OCI-LY1 (cell line): ENCODE measurements around the gene ADCY7.

ENCODE experiments used
- H2AFZ ChIP-seq: fragments of 200-600 bp; sonication (generic), shearing (Covaris generic); 2 replicates; pipeline ENCODE4 v1.6.0; 2014; ENCODE audit warnings: antibody characterized with exemption, mild to moderate bottlenecking, low read length
- H3F3A ChIP-seq: fragments of 200-600 bp; sonication (generic), shearing (Covaris generic); 2 replicates; pipeline ENCODE4 v1.6.0; 2014; ENCODE audit warnings: mild to moderate bottlenecking, antibody characterized with exemption, low read length, moderate library complexity; ENCODE audit not compliant: insufficient read depth
- H3K27ac ChIP-seq: fragments of 200-600 bp; sonication (generic); 2 replicates; pipeline ENCODE4 v1.5.1; 2014; ENCODE audit warnings: low read length, mixed run types, mild to moderate bottlenecking, low read depth; ENCODE audit not compliant: poor library complexity, severe bottlenecking
- H3K27me3 ChIP-seq: fragments of 200-600 bp; sonication (generic); 2 replicates; pipeline ENCODE4 v1.6.0; 2014; ENCODE audit warnings: antibody characterized with exemption, mild to moderate bottlenecking, low read length, moderate library complexity; ENCODE audit not compliant: insufficient read depth
- H3K36me3 ChIP-seq: fragments of 200-600 bp; sonication (generic); 2 replicates; pipeline ENCODE4 v1.6.1; 2014; ENCODE audit warnings: mild to moderate bottlenecking, antibody characterized with exemption, low read length, moderate library complexity, mixed read lengths; ENCODE audit not compliant: insufficient read depth
- H3K4me1 ChIP-seq: fragments of 200-600 bp; sonication (generic); 2 replicates; pipeline ENCODE4 v1.5.1; 2014; ENCODE audit warnings: mild to moderate bottlenecking, low read length, moderate library complexity; ENCODE audit not compliant: insufficient read depth, severe bottlenecking
- H3K4me2 ChIP-seq: fragments of 200-600 bp; sonication (generic), shearing (Covaris generic); 2 replicates; pipeline ENCODE4 v1.6.1; 2014; ENCODE audit warnings: low read length
- H3K4me3 ChIP-seq: fragments of 200-600 bp; sonication (generic); 2 replicates; pipeline ENCODE4 v1.5.1; 2014; ENCODE audit warnings: low read length, low read depth, mild to moderate bottlenecking, mixed read lengths; ENCODE audit not compliant: poor library complexity, severe bottlenecking
- H3K79me2 ChIP-seq: fragments of 200-600 bp; shearing (Covaris generic); 2 replicates; pipeline ENCODE4 v1.6.1; 2016; ENCODE audit warnings: mixed run types, low read length, mixed read lengths; ENCODE audit not compliant: insufficient read depth
- H3K9ac ChIP-seq: fragments of 200-600 bp; sonication (generic), shearing (Covaris generic); 2 replicates; pipeline ENCODE4 v1.6.1; 2014; ENCODE audit warnings: mild to moderate bottlenecking, low read length, mixed read lengths
- H3K9me2 ChIP-seq: fragments of 200-600 bp; sonication (generic), shearing (Covaris generic); 2 replicates; pipeline ENCODE4 v1.6.1; 2014; ENCODE audit warnings: low read depth, mild to moderate bottlenecking, low read length, mixed read lengths
- H3K9me3 ChIP-seq: fragments of 200-600 bp; shearing (Covaris generic); 2 replicates; pipeline ENCODE4 v1.6.1; 2014; ENCODE audit warnings: low read length, mixed read lengths
- H4K20me1 ChIP-seq: fragments of 200-600 bp; sonication (generic), shearing (Covaris generic); 2 replicates; pipeline ENCODE4 v1.6.0; 2016; ENCODE audit warnings: mild to moderate bottlenecking, low read length; ENCODE audit not compliant: insufficient read depth
- EZH2 ChIP-seq: fragments of 200-600 bp; sonication (generic), shearing (Covaris generic); IDR thresholded peaks from 2 replicates; pipeline ENCODE4 v1.8.0; 2017; ENCODE audit warnings: borderline replicate concordance, mixed run types, mild to moderate bottlenecking, antibody characterized with exemption, low read length, moderate library complexity, mixed read lengths
- TF ChIP-seq, protein P1 (sequence below): fragments of 200-600 bp; sonication (generic), shearing (Covaris generic); IDR thresholded peaks from 2 replicates; pipeline ENCODE4 v1.5.1; 2017; ENCODE audit warnings: mild to moderate bottlenecking, antibody characterized with exemption, low read length, moderate library complexity, mixed read lengths

Gene ADCY7

DNA sequence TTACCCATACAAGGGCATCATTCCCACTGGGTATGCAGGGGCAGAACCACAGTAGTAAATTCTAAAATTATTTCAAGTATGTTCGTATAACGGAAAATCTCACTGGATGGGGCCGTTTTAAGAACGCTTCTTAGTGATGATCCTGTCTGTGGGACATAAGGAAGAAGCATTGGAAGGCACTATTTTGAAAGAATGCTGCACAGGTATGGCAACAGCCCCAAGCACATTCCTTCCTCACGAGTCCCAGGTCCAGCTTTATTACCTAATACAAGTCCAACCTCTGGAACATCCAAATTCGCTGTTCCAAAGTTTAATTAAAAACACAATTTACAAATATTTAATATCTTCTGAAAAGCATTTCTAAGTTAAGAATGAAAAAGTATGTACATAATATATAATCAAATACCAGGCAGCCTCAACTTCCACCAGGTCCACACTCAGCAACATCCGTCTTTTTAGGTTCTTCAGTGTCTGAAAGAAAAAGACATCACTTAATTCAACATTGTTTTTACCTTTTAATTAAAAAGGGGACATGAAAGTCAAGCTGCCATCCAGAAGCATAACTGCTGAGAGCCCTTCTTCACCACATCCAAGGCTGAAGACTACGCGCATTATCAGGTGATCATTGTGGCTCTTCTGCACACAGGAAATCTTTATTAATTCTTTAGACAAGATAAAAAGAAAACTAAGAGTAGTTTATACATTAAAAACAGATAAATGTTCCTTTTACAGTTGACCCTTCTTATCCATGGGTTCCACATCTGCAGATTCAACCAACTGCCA is 52.6 kb downstream of the ADCY7 start:
- no peaks in the 10 kb centered on the region for H3K9me2 ChIP-seq
- no peak for TF ChIP-seq EZH2
- TF ChIP-seq, protein P1, sequence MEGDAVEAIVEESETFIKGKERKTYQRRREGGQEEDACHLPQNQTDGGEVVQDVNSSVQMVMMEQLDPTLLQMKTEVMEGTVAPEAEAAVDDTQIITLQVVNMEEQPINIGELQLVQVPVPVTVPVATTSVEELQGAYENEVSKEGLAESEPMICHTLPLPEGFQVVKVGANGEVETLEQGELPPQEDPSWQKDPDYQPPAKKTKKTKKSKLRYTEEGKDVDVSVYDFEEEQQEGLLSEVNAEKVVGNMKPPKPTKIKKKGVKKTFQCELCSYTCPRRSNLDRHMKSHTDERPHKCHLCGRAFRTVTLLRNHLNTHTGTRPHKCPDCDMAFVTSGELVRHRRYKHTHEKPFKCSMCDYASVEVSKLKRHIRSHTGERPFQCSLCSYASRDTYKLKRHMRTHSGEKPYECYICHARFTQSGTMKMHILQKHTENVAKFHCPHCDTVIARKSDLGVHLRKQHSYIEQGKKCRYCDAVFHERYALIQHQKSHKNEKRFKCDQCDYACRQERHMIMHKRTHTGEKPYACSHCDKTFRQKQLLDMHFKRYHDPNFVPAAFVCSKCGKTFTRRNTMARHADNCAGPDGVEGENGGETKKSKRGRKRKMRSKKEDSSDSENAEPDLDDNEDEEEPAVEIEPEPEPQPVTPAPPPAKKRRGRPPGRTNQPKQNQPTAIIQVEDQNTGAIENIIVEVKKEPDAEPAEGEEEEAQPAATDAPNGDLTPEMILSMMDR = no peak
- H3K79me2 ChIP-seq = no peaks in the 10 kb centered on the region
- H4K20me1 ChIP-seq = no peaks in the 10 kb centered on the region
- no peak overlapping the region for H3K4me2 ChIP-seq
- peaks cover 99% of the 10 kb centered on the region for H3K36me3 ChIP-seq
- no peaks in the 10 kb centered on the region for H3K9me3 ChIP-seq
- H3K4me3 ChIP-seq = no peak overlapping the region
- no peaks in the 10 kb centered on the region for H3K27me3 ChIP-seq
- no peak overlapping the region for H3K27ac ChIP-seq
- H3F3A ChIP-seq = no peaks in the 10 kb centered on the region
- H3K4me1 ChIP-seq = no peaks in the 10 kb centered on the region
- no peak overlapping the region for H3K9ac ChIP-seq
- H2AFZ ChIP-seq = no peak overlapping the region

DNA sequence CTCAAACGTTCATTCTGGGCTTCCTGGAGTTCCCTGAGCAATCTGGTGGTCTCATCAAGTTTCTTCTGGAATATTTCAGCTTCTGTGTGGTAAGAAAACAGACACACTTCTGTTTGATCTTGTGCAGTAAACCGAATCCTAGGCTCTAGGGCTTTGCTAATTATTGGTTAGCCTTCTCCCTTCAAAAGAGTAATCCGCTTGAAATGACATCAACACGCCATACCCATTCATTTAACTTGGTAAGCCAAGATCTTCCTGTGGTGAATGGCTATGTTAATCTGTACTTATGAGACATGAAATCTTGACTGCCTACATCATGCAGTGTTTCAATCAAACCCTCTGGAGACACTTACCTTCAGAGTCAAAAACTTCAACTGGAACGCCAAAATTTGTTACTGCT is 54.0 kb downstream of the ADCY7 start:
- no peak for TF ChIP-seq EZH2
- TF ChIP-seq, protein P1 = no peak
- Histone ChIP-seq H3K9ac (no peak overlapping the region), H3K36me3 (peaks cover 99% of the 10 kb centered on the region)

DNA sequence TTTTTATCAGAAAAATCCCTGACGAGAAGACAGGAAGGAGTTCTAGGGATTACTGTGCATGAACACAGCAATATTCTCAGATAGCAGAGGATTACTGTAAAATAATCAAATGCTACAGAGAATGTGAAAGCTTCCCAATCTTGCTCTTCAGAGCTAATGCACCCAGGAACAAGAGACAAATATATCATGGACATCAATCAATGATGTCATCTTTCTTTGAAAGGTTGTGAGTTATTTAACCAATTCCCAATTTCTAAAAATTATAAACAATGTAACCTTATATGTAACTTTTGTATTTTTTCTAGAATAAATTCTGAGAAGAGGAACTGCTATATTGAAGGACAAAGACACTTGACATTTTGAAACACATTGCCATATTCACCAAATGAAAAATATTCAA is 56.0 kb downstream of the ADCY7 start:
- Histone ChIP-seq H3K79me2 (no peaks in the 10 kb centered on the region), H3K9me3 (no peaks in the 10 kb centered on the region), H3K27ac (no peak overlapping the region), H3K4me3 (no peak overlapping the region), H3K36me3 (peaks cover 97% of the 10 kb centered on the region; the same call in 1 of the 2 replicates), H3K9me2 (no peaks in the 10 kb centered on the region), H4K20me1 (no peaks in the 10 kb centered on the region), H3K4me2 (no peak overlapping the region), H3K27me3 (no peaks in the 10 kb centered on the region), H2AFZ (no peak overlapping the region), H3K4me1 (peaks cover 3% of the 10 kb centered on the region), H3F3A (no peaks in the 10 kb centered on the region), H3K9ac (no peak overlapping the region)
- TF ChIP-seq EZH2 = no peak
- TF ChIP-seq, protein P1 = no peak

More for the DNA sequence above, 54.0 kb downstream of the ADCY7 start:
- no peaks in the 10 kb centered on the region for H3K27me3 ChIP-seq
- H3F3A ChIP-seq = no peaks in the 10 kb centered on the region
- no peak overlapping the region for H2AFZ ChIP-seq
- H3K4me1 ChIP-seq = no peaks in the 10 kb centered on the region
- no peak overlapping the region for H3K27ac ChIP-seq
- no peaks in the 10 kb centered on the region for H3K9me2 ChIP-seq
- H3K79me2 ChIP-seq = no peaks in the 10 kb centered on the region
- no peaks in the 10 kb centered on the region for H4K20me1 ChIP-seq
- no peaks in the 10 kb centered on the region for H3K9me3 ChIP-seq
- H3K4me3 ChIP-seq = no peak overlapping the region
- no peak overlapping the region for H3K4me2 ChIP-seq
